Measurements from ENCODE around the gene GALNT5.
"Not testable (repeated sequence)": the region's sequence is repeated elsewhere in the genome, so short reads cannot be mapped to it uniquely, and the experiment has no call there.

GALNT5 gene

GRCh38 chr2:157333304-157334047 is 76.0 kb downstream of the GALNT5 start:
- no peak for DNase-seq

GRCh38 chr2:157334335-157334734 is 76.8 kb downstream of the GALNT5 start:
- DNase-seq, result no peak

GRCh38 chr2:157334797-157335196 is 77.3 kb downstream of the GALNT5 start:
- no peak for DNase-seq

- DNase-seq, result no peak
Observed at GRCh38 chr2:157336137-157337010, 78.9 kb downstream of the GALNT5 start.

GRCh38 chr2:157337978-157338377 is 80.5 kb downstream of the GALNT5 start:
- no peak for DNase-seq

GRCh38 chr2:157339965-157340655 is 82.6 kb downstream of the GALNT5 start:
- no peak for DNase-seq

GRCh38 chr2:157341381-157341780 is 83.9 kb downstream of the GALNT5 start:
- DNase-seq, result not testable (repeated sequence)

GRCh38 chr2:157345647-157346389 is 88.3 kb downstream of the GALNT5 start:
- DNase-seq, result no peak

GRCh38 chr2:157348291-157348921 is 90.9 kb downstream of the GALNT5 start:
- DNase-seq, result no peak

GRCh38 chr2:157349949-157350515 is 92.5 kb downstream of the GALNT5 start:
- DNase-seq, result no peak

GRCh38 chr2:157355618-157356017 is 98.1 kb downstream of the GALNT5 start:
- no peak for DNase-seq

- no peak for DNase-seq
Observed at GRCh38 chr2:157359628-157360027, 102.1 kb downstream of the GALNT5 start.

- DNase-seq, result no peak
Observed at GRCh38 chr2:157361526-157361925, 104.0 kb downstream of the GALNT5 start.

- DNase-seq, result no peak
Observed at GRCh38 chr2:157362627-157363026, 105.1 kb downstream of the GALNT5 start.

GRCh38 chr2:157363612-157364101 is 106.2 kb downstream of the GALNT5 start:
- DNase-seq, result no peak
